Measurements from ENCODE around the gene PTPN7. TPM values are rescaled to one million over a fixed set of nuclear protein-coding genes. Genes with fewer than 3 reads are reported as not detected.

Gene PTPN7
- polyA plus RNA-seq, 1 donor (not counting 4 experiments of a cell fraction or from before 2014, with no cell fraction given): 0.10 TPM

- dilution Hi-C loops (cut with MboI; ENCODE audit: extremely low pct_ligation_motif_present, low sequenced_read_pairs): no loop called here
These were observed 5.8 kb upstream of the PTPN7 start for GRCh38 chr1:202165942-202166843.

GRCh38 chr1:202165267-202165941 is 5.0 kb upstream of the PTPN7 start:
- Histone ChIP-seq H2AFZ (ENCODE audit: control insufficient read depth, low read length) (no peak overlapping the region), H3K4me2 (ENCODE audit: control insufficient read depth, extremely low read depth, insufficient read depth, low read depth, low read length) (no peak overlapping the region), H3K4me3 (ENCODE audit: control insufficient read depth in 2 of 3, extremely low read depth in 1 of 3, insufficient read depth in 2 of 3, low read depth in 1 of 3, low read length in 3 of 3) (no peak overlapping the region), H3K9me1 (ENCODE audit: control insufficient read depth, extremely low read depth, insufficient read depth, low read length) (no peaks in the 10 kb centered on the region), H4K20me1 (ENCODE audit: control insufficient read depth, extremely low read depth, insufficient read depth, low read length) (no peaks in the 10 kb centered on the region), H3K36me3 (ENCODE audit: control insufficient read depth in 2 of 2, extremely low read depth in 1 of 2, insufficient read depth in 2 of 2, low read length in 2 of 2) (no peaks in the 10 kb centered on the region), H3K9me3 (ENCODE audit: control insufficient read depth, low read depth, low read length) (no peaks in the 10 kb centered on the region), H3K27ac (ENCODE audit: control insufficient read depth, insufficient read depth, low read length) (no peak overlapping the region), H3K27me3 (ENCODE audit: control insufficient read depth, extremely low read depth, insufficient read depth, low read length) (peaks cover 11% of the 10 kb centered on the region), H3K4me1 (ENCODE audit: control insufficient read depth, extremely low read depth, insufficient read depth, low read length) (no peaks in the 10 kb centered on the region), H3K9ac (ENCODE audit: control insufficient read depth, extremely low read depth, insufficient read depth, low read length) (no peak overlapping the region), H3K79me2 (ENCODE audit: control insufficient read depth, insufficient read depth, low read length) (no peaks in the 10 kb centered on the region)
- dilution Hi-C loops (cut with MboI; ENCODE audit: extremely low pct_ligation_motif_present, low sequenced_read_pairs): no loop called here
- DNase-seq (ENCODE audit: low read depth, low spot score) (no peak), FAIRE-seq (no peak)
- no peak for TF ChIP-seq CTCF (optimal IDR thresholded peaks at IDR 0.05 in 1 of 3, IDR thresholded peaks at IDR 0.05 in 1 of 3, conservative IDR thresholded peaks at IDR 0.05 in 1 of 3; ENCODE audit: extremely low read depth in 1 of 3, insufficient read depth in 2 of 3, low read length in 3 of 3)
- no peak for TF ChIP-seq EZH2 (IDR thresholded peaks at IDR 0.05; ENCODE audit: low read length)

More at GRCh38 chr1:202165942-202166843, 5.8 kb upstream of the PTPN7 start:
- Histone ChIP-seq H3K4me2 (ENCODE audit: control insufficient read depth, extremely low read depth, insufficient read depth, low read depth, low read length) (no peak overlapping the region), H3K9me3 (ENCODE audit: control insufficient read depth, low read depth, low read length) (no peaks in the 10 kb centered on the region), H2AFZ (ENCODE audit: control insufficient read depth, low read length) (no peak overlapping the region), H3K4me3 (ENCODE audit: control insufficient read depth in 2 of 3, extremely low read depth in 1 of 3, insufficient read depth in 2 of 3, low read depth in 1 of 3, low read length in 3 of 3) (no peak overlapping the region), H3K9ac (ENCODE audit: control insufficient read depth, extremely low read depth, insufficient read depth, low read length) (no peak overlapping the region), H3K4me1 (ENCODE audit: control insufficient read depth, extremely low read depth, insufficient read depth, low read length) (no peaks in the 10 kb centered on the region), H3K9me1 (ENCODE audit: control insufficient read depth, extremely low read depth, insufficient read depth, low read length) (no peaks in the 10 kb centered on the region), H4K20me1 (ENCODE audit: control insufficient read depth, extremely low read depth, insufficient read depth, low read length) (no peaks in the 10 kb centered on the region), H3K79me2 (ENCODE audit: control insufficient read depth, insufficient read depth, low read length) (no peaks in the 10 kb centered on the region), H3K27me3 (ENCODE audit: control insufficient read depth, extremely low read depth, insufficient read depth, low read length) (peaks cover 11% of the 10 kb centered on the region), H3K27ac (ENCODE audit: control insufficient read depth, insufficient read depth, low read length) (no peak overlapping the region), H3K36me3 (ENCODE audit: control insufficient read depth in 2 of 2, extremely low read depth in 1 of 2, insufficient read depth in 2 of 2, low read length in 2 of 2) (no peaks in the 10 kb centered on the region)
- no peak for DNase-seq (ENCODE audit: low read depth, low spot score)
- no peak for FAIRE-seq
- no peak for TF ChIP-seq EZH2 (IDR thresholded peaks at IDR 0.05; ENCODE audit: low read length)
